GM23338 (cell line): ENCODE results near the gene ARHGEF28. TPM values are rescaled to one million over a fixed set of nuclear protein-coding genes. Genes with fewer than 3 reads are reported as not detected.
A peak's percentile ranks its signal among the peaks of the same experiment; 100 is the strongest.

ENCODE experiments used
- ATAC-seq: fragments of 200-7000 bp; cut with Tn5 transposase; 3 replicates; pipeline ENCODE4 v1.9.1; 2020
- DNase-seq: peaks from one replicate; pipeline ENCODE4 v3.0.0-alpha.2; 2015; ENCODE audit warnings: low spot score
- H2AFZ ChIP-seq: fragments of 200-600 bp; sonication (generic); 2 replicates; pipeline ENCODE4 v1.8.0; 2016; ENCODE audit warnings: antibody characterized with exemption, mild to moderate bottlenecking, moderate library complexity
- H3F3A ChIP-seq: fragments of 200-600 bp; sonication (generic); replicated peaks from 2 replicates; pipeline ENCODE4 v1.8.0; 2017; ENCODE audit warnings: antibody characterized with exemption, mixed run types, low read depth
- H3K27ac ChIP-seq: fragments of 200-600 bp; sonication (generic); 2 replicates; pipeline ENCODE4 v1.6.1; 2016; ENCODE audit warnings: low read depth
- H3K27me3 ChIP-seq: fragments of 200-600 bp; sonication (generic); 2 replicates; pipeline ENCODE4 v1.8.0; 2016; ENCODE audit warnings: mild to moderate bottlenecking, mixed run types, moderate library complexity; ENCODE audit not compliant: insufficient read depth
- H3K36me3 ChIP-seq: fragments of 200-600 bp; sonication (generic); 2 replicates; pipeline ENCODE4 v1.8.0; 2016; ENCODE audit warnings: mild to moderate bottlenecking; ENCODE audit not compliant: insufficient read depth
- H3K4me1 ChIP-seq: fragments of 200-600 bp; sonication (generic); 2 replicates; pipeline ENCODE4 v1.8.0; 2016; ENCODE audit warnings: mild to moderate bottlenecking, moderate library complexity; ENCODE audit not compliant: insufficient read depth
- H3K4me2 ChIP-seq: fragments of 200-600 bp; sonication (generic); 2 replicates; pipeline ENCODE4 v1.7.1; 2017; ENCODE audit warnings: mixed run types
- H3K4me3 ChIP-seq: fragments of 200-600 bp; sonication (generic); 2 replicates; pipeline ENCODE4 v1.6.1; 2016; ENCODE audit warnings: mixed run types
- H3K79me2 ChIP-seq: fragments of 200-600 bp; sonication (generic); replicated peaks from 2 replicates; pipeline ENCODE4 v1.8.0; 2017; ENCODE audit warnings: mild to moderate bottlenecking; ENCODE audit not compliant: insufficient read depth
- H3K9me2 ChIP-seq: fragments of 200-600 bp; sonication (generic); 2 replicates; pipeline ENCODE4 v1.8.0; 2017; ENCODE audit not compliant: insufficient read depth
- H4K20me1 ChIP-seq: fragments of 200-600 bp; sonication (generic); replicated peaks from 2 replicates; pipeline ENCODE4 v1.8.0; 2017; ENCODE audit warnings: mild to moderate bottlenecking; ENCODE audit not compliant: insufficient read depth
- H3K27ac Mint-ChIP-seq: 2 replicates; pipeline ENCODE4 v1.8.0; 2020; ENCODE audit warnings: inconsistent platforms, mild to moderate bottlenecking, moderate library complexity, mixed read lengths
- H3K27me3 Mint-ChIP-seq: 3 replicates; pipeline ENCODE4 v1.8.0; 2022; ENCODE audit warnings: low read depth, mild to moderate bottlenecking, moderate library complexity, mixed read lengths, inconsistent platforms; ENCODE audit not compliant: insufficient read depth, poor library complexity
- H3K36me3 Mint-ChIP-seq: 3 replicates; pipeline ENCODE4 v1.8.0; 2021; ENCODE audit warnings: low read depth, mild to moderate bottlenecking, inconsistent platforms, moderate library complexity, mixed read lengths
- H3K4me1 Mint-ChIP-seq: 3 replicates; pipeline ENCODE4 v1.8.0; 2020; ENCODE audit warnings: mild to moderate bottlenecking, inconsistent platforms, mixed read lengths
- H3K4me3 Mint-ChIP-seq: 3 replicates; pipeline ENCODE4 v1.8.0; 2021; ENCODE audit warnings: moderate library complexity, mild to moderate bottlenecking, inconsistent platforms, mixed read lengths
- H3K9me3 Mint-ChIP-seq: 3 replicates; pipeline ENCODE4 v1.8.0; 2020; ENCODE audit warnings: moderate library complexity, mild to moderate bottlenecking, inconsistent platforms, mixed read lengths
- CREB1 ChIP-seq: fragments of 250-450 bp; sonication (Bioruptor Pico); IDR thresholded peaks from 2 replicates; pipeline ENCODE4 v1.5.0; 2020; ENCODE audit warnings: low read depth, mild to moderate bottlenecking, moderate library complexity
- EZH2 ChIP-seq: fragments of 200-600 bp; sonication (generic); IDR thresholded peaks from one replicate; pipeline ENCODE4 v1.8.0; 2017; ENCODE audit warnings: antibody characterized with exemption, mild to moderate bottlenecking, low read depth; ENCODE audit not compliant: unreplicated experiment
- EZH2phosphoT487 ChIP-seq: fragments of 200-600 bp; sonication (generic); IDR thresholded peaks from one replicate; pipeline ENCODE4 v1.8.1; 2018; ENCODE audit warnings: antibody characterized with exemption; ENCODE audit not compliant: unreplicated experiment
- JUNB ChIP-seq: IDR thresholded peaks from one replicate; pipeline ENCODE4 v1.6.1; 2016; ENCODE audit warnings: antibody characterized with exemption; ENCODE audit not compliant: unreplicated experiment
- NANOG ChIP-seq: IDR thresholded peaks from 2 replicates; pipeline ENCODE4 v1.6.1; 2016; ENCODE audit warnings: antibody characterized with exemption, borderline replicate concordance
- STAT1 ChIP-seq: IDR thresholded peaks from one replicate; pipeline ENCODE4 v1.6.1; 2016; ENCODE audit warnings: antibody characterized with exemption; ENCODE audit not compliant: unreplicated experiment
- ZNF331 ChIP-seq: fragments of 250-450 bp; sonication (Bioruptor Pico); IDR thresholded peaks from 2 replicates; pipeline ENCODE4 v1.5.0; 2020; ENCODE audit warnings: low read depth, mild to moderate bottlenecking, moderate library complexity
- polyA plus RNA-seq: library from polyadenylated mRNA; unstranded; fragments of >200 nt; fragmentation: Nextera tagmentation; extraction: Ambion mirVana; gene quantifications from 2 replicates; pipeline ENCODE4 v1.2.1, GENCODE V29; 2016
- total RNA-seq: library from RNA; depleted of rRNA; stranded (reverse); fragments of >200 nt; shearing (Covaris generic); gene quantifications from 2 replicates; pipeline ENCODE4 v1.2.3, GENCODE V29; 2014
- TF ChIP-seq, protein P1 (sequence below), 2 experiments: fragments of 200-600 bp in 1 of 2; sonication (generic) in 1 of 2; conservative IDR thresholded peaks; 2 replicates each; pipeline versions ENCODE4 v1.5.1 to v1.6.1; 2016 to 2017; ENCODE audit warnings: antibody characterized with exemption in 2 of 2, low read depth in 2 of 2, mild to moderate bottlenecking in 2 of 2, moderate library complexity in 1 of 2
- TF ChIP-seq, protein P2 (sequence below): IDR thresholded peaks from one replicate; pipeline ENCODE4 v1.6.1; 2018; ENCODE audit warnings: antibody characterized with exemption; ENCODE audit not compliant: unreplicated experiment
- TF ChIP-seq, protein P3 (sequence below): IDR thresholded peaks from 2 replicates; pipeline ENCODE4 v1.6.1; 2016; ENCODE audit warnings: antibody characterized with exemption

ARHGEF28 gene
- total and polyA plus RNA-seq, 2 experiments from 2014 or later: 0.39 to 1.0 TPM

DNA sequence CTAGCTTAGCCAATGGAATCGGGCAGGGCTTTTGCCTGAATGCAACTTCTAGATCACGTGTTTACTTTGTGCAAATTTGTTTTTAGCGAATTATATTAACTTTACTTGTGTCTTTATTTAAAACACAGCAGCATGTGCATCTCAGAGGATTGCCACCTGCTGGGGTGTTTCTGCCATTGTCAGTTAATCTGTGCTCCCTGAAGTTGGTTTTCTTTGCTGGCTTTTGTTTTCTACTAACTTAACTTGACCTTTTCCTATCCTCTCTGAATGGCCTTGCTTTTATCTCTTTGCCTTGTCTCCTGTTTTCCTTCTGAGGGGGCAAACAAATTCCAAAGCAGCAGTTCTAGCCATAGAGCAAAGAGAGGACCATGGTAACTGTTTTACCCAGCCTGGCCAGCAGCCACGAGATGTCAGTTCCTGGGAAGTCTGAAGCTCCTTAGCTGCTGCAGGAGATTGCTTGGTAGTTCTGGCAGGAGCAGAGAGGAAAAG, 67.6 kb downstream of the ARHGEF28 start:
- no peaks in the 10 kb centered on the region for H3K79me2 ChIP-seq
- Mint-ChIP-seq H3K4me1 (peaks cover 32% of the 10 kb centered on the region), H3K27me3 (peaks cover 4% of the 10 kb centered on the region), H3K27ac (no peak overlapping the region), H3K4me3 (no peak overlapping the region), H3K9me3 (no peaks in the 10 kb centered on the region), H3K36me3 (no peaks in the 10 kb centered on the region; the same call in 2 of the 3 replicates)
- H4K20me1 ChIP-seq: no peaks in the 10 kb centered on the region
- no peak overlapping the region for H3K27ac ChIP-seq
- ATAC-seq (peak; percentile 82), DNase-seq (peak; percentile 52)
- H3K9me2 ChIP-seq: peaks cover 15% of the 10 kb centered on the region
- no peaks in the 10 kb centered on the region; the same call in 1 of the 2 replicates for H3K36me3 ChIP-seq
- H3K4me3 ChIP-seq: no peak overlapping the region
- no peaks in the 10 kb centered on the region for H3F3A ChIP-seq
- H3K27me3 ChIP-seq: no peaks in the 10 kb centered on the region
- 0 out of 2 replicates have a peak overlapping the region, but pooled peaks have one; percentile 21 for H3K4me2 ChIP-seq
- no peak overlapping the region for H2AFZ ChIP-seq
- H3K4me1 ChIP-seq: peaks cover 17% of the 10 kb centered on the region
- no peak for TF ChIP-seq NANOG
- TF ChIP-seq, protein P1, sequence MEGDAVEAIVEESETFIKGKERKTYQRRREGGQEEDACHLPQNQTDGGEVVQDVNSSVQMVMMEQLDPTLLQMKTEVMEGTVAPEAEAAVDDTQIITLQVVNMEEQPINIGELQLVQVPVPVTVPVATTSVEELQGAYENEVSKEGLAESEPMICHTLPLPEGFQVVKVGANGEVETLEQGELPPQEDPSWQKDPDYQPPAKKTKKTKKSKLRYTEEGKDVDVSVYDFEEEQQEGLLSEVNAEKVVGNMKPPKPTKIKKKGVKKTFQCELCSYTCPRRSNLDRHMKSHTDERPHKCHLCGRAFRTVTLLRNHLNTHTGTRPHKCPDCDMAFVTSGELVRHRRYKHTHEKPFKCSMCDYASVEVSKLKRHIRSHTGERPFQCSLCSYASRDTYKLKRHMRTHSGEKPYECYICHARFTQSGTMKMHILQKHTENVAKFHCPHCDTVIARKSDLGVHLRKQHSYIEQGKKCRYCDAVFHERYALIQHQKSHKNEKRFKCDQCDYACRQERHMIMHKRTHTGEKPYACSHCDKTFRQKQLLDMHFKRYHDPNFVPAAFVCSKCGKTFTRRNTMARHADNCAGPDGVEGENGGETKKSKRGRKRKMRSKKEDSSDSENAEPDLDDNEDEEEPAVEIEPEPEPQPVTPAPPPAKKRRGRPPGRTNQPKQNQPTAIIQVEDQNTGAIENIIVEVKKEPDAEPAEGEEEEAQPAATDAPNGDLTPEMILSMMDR (conservative IDR thresholded peaks at IDR 0.05; ENCODE audit: low read depth in 2 of 2): peak; percentile 34 to 54

DNA sequence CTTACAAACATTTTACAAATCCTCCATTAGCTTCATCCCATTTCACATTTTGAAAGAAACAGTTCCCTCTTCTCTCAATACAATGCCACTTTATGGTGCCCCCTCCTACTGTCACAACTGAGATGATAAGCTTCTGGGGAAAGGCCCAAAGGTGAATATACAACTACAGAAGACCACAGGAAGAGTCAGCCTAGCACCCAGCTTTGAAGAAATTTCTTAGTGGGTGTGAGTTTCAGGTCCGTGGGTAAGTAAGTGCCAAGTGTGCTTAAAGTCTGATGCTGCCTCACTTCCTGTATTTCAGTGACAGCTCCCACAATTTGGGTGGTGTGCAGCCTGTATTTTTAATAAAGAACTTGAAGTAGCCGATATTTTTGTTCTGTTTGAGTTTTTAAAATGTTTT, 68.1 kb downstream of the ARHGEF28 start:
- Histone ChIP-seq H3K36me3 (no peaks in the 10 kb centered on the region; the same call in 1 of the 2 replicates), H3K27ac (no peak overlapping the region), H3K79me2 (no peaks in the 10 kb centered on the region), H3K4me3 (no peak overlapping the region), H3K4me2 (0 out of 2 replicates have a peak overlapping the region, but pooled peaks have one; percentile 21), H3K9me2 (peaks cover 15% of the 10 kb centered on the region), H3K27me3 (no peaks in the 10 kb centered on the region), H3F3A (no peaks in the 10 kb centered on the region), H2AFZ (no peak overlapping the region), H4K20me1 (no peaks in the 10 kb centered on the region), H3K4me1 (peaks cover 17% of the 10 kb centered on the region)
- H3K36me3 Mint-ChIP-seq: no peaks in the 10 kb centered on the region; the same call in 2 of the 3 replicates
- H3K4me1 Mint-ChIP-seq: peaks cover 32% of the 10 kb centered on the region
- H3K4me3 Mint-ChIP-seq: no peak overlapping the region
- H3K9me3 Mint-ChIP-seq: no peaks in the 10 kb centered on the region
- DNase-seq: no peak
- H3K27ac Mint-ChIP-seq: no peak overlapping the region
- no peak for ATAC-seq
- H3K27me3 Mint-ChIP-seq: peaks cover 4% of the 10 kb centered on the region
- TF ChIP-seq CREB1 (CRISPR knock-in tag) (no peak), NANOG (no peak), STAT1 (no peak), EZH2phosphoT487 (no peak), ZNF331 (no peak), JUNB (no peak), EZH2 (no peak)
- TF ChIP-seq, protein P2, sequence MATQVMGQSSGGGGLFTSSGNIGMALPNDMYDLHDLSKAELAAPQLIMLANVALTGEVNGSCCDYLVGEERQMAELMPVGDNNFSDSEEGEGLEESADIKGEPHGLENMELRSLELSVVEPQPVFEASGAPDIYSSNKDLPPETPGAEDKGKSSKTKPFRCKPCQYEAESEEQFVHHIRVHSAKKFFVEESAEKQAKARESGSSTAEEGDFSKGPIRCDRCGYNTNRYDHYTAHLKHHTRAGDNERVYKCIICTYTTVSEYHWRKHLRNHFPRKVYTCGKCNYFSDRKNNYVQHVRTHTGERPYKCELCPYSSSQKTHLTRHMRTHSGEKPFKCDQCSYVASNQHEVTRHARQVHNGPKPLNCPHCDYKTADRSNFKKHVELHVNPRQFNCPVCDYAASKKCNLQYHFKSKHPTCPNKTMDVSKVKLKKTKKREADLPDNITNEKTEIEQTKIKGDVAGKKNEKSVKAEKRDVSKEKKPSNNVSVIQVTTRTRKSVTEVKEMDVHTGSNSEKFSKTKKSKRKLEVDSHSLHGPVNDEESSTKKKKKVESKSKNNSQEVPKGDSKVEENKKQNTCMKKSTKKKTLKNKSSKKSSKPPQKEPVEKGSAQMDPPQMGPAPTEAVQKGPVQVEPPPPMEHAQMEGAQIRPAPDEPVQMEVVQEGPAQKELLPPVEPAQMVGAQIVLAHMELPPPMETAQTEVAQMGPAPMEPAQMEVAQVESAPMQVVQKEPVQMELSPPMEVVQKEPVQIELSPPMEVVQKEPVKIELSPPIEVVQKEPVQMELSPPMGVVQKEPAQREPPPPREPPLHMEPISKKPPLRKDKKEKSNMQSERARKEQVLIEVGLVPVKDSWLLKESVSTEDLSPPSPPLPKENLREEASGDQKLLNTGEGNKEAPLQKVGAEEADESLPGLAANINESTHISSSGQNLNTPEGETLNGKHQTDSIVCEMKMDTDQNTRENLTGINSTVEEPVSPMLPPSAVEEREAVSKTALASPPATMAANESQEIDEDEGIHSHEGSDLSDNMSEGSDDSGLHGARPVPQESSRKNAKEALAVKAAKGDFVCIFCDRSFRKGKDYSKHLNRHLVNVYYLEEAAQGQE: no peak
- TF ChIP-seq, protein P3, sequence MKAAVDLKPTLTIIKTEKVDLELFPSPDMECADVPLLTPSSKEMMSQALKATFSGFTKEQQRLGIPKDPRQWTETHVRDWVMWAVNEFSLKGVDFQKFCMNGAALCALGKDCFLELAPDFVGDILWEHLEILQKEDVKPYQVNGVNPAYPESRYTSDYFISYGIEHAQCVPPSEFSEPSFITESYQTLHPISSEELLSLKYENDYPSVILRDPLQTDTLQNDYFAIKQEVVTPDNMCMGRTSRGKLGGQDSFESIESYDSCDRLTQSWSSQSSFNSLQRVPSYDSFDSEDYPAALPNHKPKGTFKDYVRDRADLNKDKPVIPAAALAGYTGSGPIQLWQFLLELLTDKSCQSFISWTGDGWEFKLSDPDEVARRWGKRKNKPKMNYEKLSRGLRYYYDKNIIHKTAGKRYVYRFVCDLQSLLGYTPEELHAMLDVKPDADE: no peak
